Measurements from ENCODE around the gene NCS1. TPM values are rescaled to one million over a fixed set of nuclear protein-coding genes. Genes with fewer than 3 reads are reported as not detected.

Gene NCS1
- total and polyA plus RNA-seq, 2 donors (not counting 1 experiment from before 2014, with no cell fraction given) = 44.9 to 52.0 TPM

DNA sequence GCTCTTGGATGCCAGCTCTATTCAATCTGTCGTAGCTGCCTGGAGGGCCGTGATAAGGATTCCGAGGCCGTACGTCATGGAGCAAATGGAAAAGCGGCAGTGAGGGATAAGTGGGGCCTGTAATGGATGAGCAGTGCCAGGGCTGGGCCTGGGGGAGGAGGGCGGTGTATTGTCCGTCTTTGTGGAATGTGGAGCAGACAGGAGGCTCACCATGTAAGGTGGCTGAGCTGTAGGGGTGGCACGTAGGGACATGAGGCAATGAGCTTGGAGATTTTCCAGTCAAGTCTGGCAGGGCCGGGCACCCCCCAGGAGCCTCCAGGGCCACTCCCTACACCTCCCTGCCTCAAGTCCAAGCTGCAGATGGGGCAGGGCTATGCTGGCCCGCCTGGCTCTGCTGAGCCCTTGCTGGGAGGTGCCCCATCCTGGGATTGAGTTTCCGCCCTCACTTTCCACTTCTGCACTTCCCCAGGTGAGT is 29.2 kb downstream of the NCS1 start:
- H3K4me1 ChIP-seq (ENCODE audit: control insufficient read depth, extremely low read depth, insufficient read depth, low read length) = peaks cover 13% of the 10 kb centered on the region
- no peaks in the 10 kb centered on the region for H4K20me1 ChIP-seq (ENCODE audit: control insufficient read depth, extremely low read depth, insufficient read depth, low read length)
- H2AFZ ChIP-seq (ENCODE audit: low read length) = no peak overlapping the region
- no peaks in the 10 kb centered on the region for H3K36me3 ChIP-seq (ENCODE audit: control insufficient read depth, insufficient read depth, low read length)
- no peak for TF ChIP-seq EZH2 (IDR thresholded peaks at IDR 0.05; ENCODE audit: low read length, missing control alignments)
- H3K27ac ChIP-seq (ENCODE audit: insufficient read depth, low read length) = no peak overlapping the region
- H3K4me2 ChIP-seq (ENCODE audit: extremely low read depth, insufficient read depth, low read length) = no peak overlapping the region
- peaks cover 22% of the 10 kb centered on the region for H3K79me2 ChIP-seq (ENCODE audit: control insufficient read depth, insufficient read depth, low read length)
- no peak overlapping the region for H3K9ac ChIP-seq (ENCODE audit: insufficient read depth, low read length)
- no peaks in the 10 kb centered on the region for H3K27me3 ChIP-seq (ENCODE audit: control insufficient read depth, insufficient read depth, low read length)
- no peak for DNase-seq (ENCODE audit: low read depth in 2 of 2)
- H3K4me3 ChIP-seq (replicated peaks in 1 of 4; ENCODE audit: control extremely low read depth in 1 of 4, insufficient read depth in 1 of 4, low read depth in 3 of 4, low read length in 4 of 4) = no peak overlapping the region
- H3K9me3 ChIP-seq (ENCODE audit: control insufficient read depth, insufficient read depth, low read depth, low read length) = no peaks in the 10 kb centered on the region

DNA sequence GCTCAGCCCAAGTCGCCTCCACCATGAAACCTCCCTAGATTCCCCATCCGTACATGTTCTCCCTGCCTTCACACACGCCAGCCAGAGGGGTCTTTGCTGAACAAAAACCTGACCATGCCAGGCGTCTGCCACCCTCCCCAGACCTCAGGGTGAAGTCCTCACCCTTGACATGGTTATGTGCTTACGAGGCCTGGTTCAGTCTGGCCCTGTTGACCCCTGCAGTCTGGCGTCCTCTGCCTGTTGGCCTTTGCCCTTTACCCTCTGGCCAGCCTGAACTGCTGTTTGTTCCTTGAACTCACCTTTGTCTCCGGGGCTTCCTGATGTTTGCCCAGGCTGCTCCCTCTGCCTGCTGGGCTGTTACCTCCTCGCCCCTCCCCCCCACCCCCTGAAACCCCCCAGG is 29.8 kb downstream of the NCS1 start:
- Histone ChIP-seq H3K4me1 (ENCODE audit: control insufficient read depth, extremely low read depth, insufficient read depth, low read length) (peaks cover 13% of the 10 kb centered on the region), H3K4me2 (ENCODE audit: extremely low read depth, insufficient read depth, low read length) (no peak overlapping the region), H2AFZ (ENCODE audit: low read length) (no peak overlapping the region), H3K27me3 (ENCODE audit: control insufficient read depth, insufficient read depth, low read length) (no peaks in the 10 kb centered on the region), H3K9ac (ENCODE audit: insufficient read depth, low read length) (no peak overlapping the region), H3K79me2 (ENCODE audit: control insufficient read depth, insufficient read depth, low read length) (peaks cover 17% of the 10 kb centered on the region), H4K20me1 (ENCODE audit: control insufficient read depth, extremely low read depth, insufficient read depth, low read length) (no peaks in the 10 kb centered on the region), H3K36me3 (ENCODE audit: control insufficient read depth, insufficient read depth, low read length) (no peaks in the 10 kb centered on the region), H3K4me3 (replicated peaks in 1 of 4; ENCODE audit: control extremely low read depth in 1 of 4, insufficient read depth in 1 of 4, low read depth in 3 of 4, low read length in 4 of 4) (no peak overlapping the region), H3K27ac (ENCODE audit: insufficient read depth, low read length) (no peak overlapping the region), H3K9me3 (ENCODE audit: control insufficient read depth, insufficient read depth, low read depth, low read length) (no peaks in the 10 kb centered on the region)
- DNase-seq (ENCODE audit: low read depth in 2 of 2) = no peak
- TF ChIP-seq, protein P1, sequence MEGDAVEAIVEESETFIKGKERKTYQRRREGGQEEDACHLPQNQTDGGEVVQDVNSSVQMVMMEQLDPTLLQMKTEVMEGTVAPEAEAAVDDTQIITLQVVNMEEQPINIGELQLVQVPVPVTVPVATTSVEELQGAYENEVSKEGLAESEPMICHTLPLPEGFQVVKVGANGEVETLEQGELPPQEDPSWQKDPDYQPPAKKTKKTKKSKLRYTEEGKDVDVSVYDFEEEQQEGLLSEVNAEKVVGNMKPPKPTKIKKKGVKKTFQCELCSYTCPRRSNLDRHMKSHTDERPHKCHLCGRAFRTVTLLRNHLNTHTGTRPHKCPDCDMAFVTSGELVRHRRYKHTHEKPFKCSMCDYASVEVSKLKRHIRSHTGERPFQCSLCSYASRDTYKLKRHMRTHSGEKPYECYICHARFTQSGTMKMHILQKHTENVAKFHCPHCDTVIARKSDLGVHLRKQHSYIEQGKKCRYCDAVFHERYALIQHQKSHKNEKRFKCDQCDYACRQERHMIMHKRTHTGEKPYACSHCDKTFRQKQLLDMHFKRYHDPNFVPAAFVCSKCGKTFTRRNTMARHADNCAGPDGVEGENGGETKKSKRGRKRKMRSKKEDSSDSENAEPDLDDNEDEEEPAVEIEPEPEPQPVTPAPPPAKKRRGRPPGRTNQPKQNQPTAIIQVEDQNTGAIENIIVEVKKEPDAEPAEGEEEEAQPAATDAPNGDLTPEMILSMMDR (conservative IDR thresholded peaks at IDR 0.05 in 1 of 2, IDR thresholded peaks at IDR 0.05 in 1 of 2; ENCODE audit: low read depth in 1 of 2, low read length in 2 of 2) = no peak
- TF ChIP-seq EZH2 (IDR thresholded peaks at IDR 0.05; ENCODE audit: low read length, missing control alignments) = no peak

DNA sequence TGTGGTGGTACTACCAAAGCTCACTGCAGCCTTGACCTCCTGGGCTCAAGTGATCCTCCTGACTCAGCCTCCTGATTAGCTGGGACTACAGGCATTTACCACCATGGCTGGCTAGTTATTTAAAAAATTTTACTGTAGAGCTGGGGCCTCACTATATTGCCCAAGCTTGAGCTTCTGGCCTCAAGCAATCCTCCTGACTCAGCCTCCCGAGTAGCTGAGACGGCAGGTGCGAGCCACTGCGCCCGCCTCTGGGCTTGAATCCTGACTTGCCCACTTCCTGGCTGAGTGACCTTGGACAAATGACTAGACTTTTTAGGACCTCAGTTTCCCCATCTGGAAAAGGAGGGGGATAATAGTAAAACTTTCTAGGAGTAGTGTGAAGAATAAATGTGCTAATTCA is 32.1 kb downstream of the NCS1 start:
- no peak for DNase-seq (ENCODE audit: low read depth in 2 of 2)
- Histone ChIP-seq H3K79me2 (ENCODE audit: control insufficient read depth, insufficient read depth, low read length) (peaks cover 5% of the 10 kb centered on the region), H3K4me2 (ENCODE audit: extremely low read depth, insufficient read depth, low read length) (no peak overlapping the region), H3K9ac (ENCODE audit: insufficient read depth, low read length) (no peak overlapping the region), H3K9me3 (ENCODE audit: control insufficient read depth, insufficient read depth, low read depth, low read length) (no peaks in the 10 kb centered on the region), H3K4me1 (ENCODE audit: control insufficient read depth, extremely low read depth, insufficient read depth, low read length) (peaks cover 9% of the 10 kb centered on the region), H3K4me3 (replicated peaks in 1 of 4; ENCODE audit: control extremely low read depth in 1 of 4, insufficient read depth in 1 of 4, low read depth in 3 of 4, low read length in 4 of 4) (no peak overlapping the region), H3K27ac (ENCODE audit: insufficient read depth, low read length) (no peak overlapping the region), H3K27me3 (ENCODE audit: control insufficient read depth, insufficient read depth, low read length) (no peaks in the 10 kb centered on the region), H2AFZ (ENCODE audit: low read length) (no peak overlapping the region), H3K36me3 (ENCODE audit: control insufficient read depth, insufficient read depth, low read length) (no peaks in the 10 kb centered on the region), H4K20me1 (ENCODE audit: control insufficient read depth, extremely low read depth, insufficient read depth, low read length) (no peaks in the 10 kb centered on the region)
- no peak for TF ChIP-seq EZH2 (IDR thresholded peaks at IDR 0.05; ENCODE audit: low read length, missing control alignments)
- TF ChIP-seq, protein P1 (conservative IDR thresholded peaks at IDR 0.05 in 1 of 2, IDR thresholded peaks at IDR 0.05 in 1 of 2; ENCODE audit: low read depth in 1 of 2, low read length in 2 of 2) = no peak

Data from fibroblast of lung (primary cell).